Lung (tissue), 16 donors: ENCODE results near the gene OR5AK2. TPM values are rescaled to one million over a fixed set of nuclear protein-coding genes. Genes with fewer than 3 reads are reported as not detected.
"Not testable (repeated sequence)": the region's sequence is repeated elsewhere in the genome, so short reads cannot be mapped to it uniquely, and the experiment has no call there.

ENCODE experiments used
- ATAC-seq: fragments of 200-7000 bp; cut with Tn5 transposase; one replicate; pipeline ENCODE4 v1.9.1; 2020; ENCODE audit warnings: moderate number of reproducible peaks; ENCODE audit not compliant: insufficient read depth, low FRiP score
- DNase-seq, 3 donors: peaks; one replicate each; pipeline ENCODE4 v3.0.0-alpha.2; 2013 to 2017
- H3K27ac ChIP-seq, 2 donors: one replicate each; pipeline ENCODE4 v1.5.1; 2013; ENCODE audit warnings: mild to moderate bottlenecking in 2 of 2, moderate library complexity in 2 of 2, control low read depth in 1 of 2, inconsistent platforms in 1 of 2, low read depth in 1 of 2, low read length in 1 of 2
- H3K27me3 ChIP-seq, 3 donors: one replicate each; pipeline ENCODE4 v1.5.1; 2013; ENCODE audit warnings: low read length in 2 of 3; ENCODE audit not compliant: control insufficient read depth in 3 of 3, insufficient read depth in 3 of 3
- H3K36me3 ChIP-seq, 4 donors: one replicate each; pipeline ENCODE4 v1.5.1; 2013; ENCODE audit warnings: low read length in 4 of 4, mild to moderate bottlenecking in 1 of 4, moderate library complexity in 1 of 4; ENCODE audit not compliant: control insufficient read depth in 4 of 4, insufficient read depth in 4 of 4
- H3K4me1 ChIP-seq, 5 donors: one replicate each; pipeline ENCODE4 v1.5.1; 2013; ENCODE audit warnings: low read length in 5 of 5, mild to moderate bottlenecking in 2 of 5, moderate library complexity in 1 of 5; ENCODE audit not compliant: control insufficient read depth in 5 of 5, insufficient read depth in 5 of 5
- H3K4me3 ChIP-seq: one replicate; pipeline ENCODE4 v1.5.1; 2013; ENCODE audit warnings: mild to moderate bottlenecking, control low read depth, moderate library complexity
- H3K9ac ChIP-seq, 2 donors: one replicate each; pipeline ENCODE4 v1.5.1; 2013; ENCODE audit warnings: low read length in 2 of 2, control low read depth in 1 of 2; ENCODE audit not compliant: insufficient read depth in 1 of 2
- H3K9me3 ChIP-seq, 4 donors: one replicate each; pipeline ENCODE4 v1.5.1; 2013; ENCODE audit warnings: low read length in 3 of 4, mild to moderate bottlenecking in 1 of 4, moderate library complexity in 1 of 4; ENCODE audit not compliant: control insufficient read depth in 4 of 4, insufficient read depth in 3 of 4
- WGBS, 2 donors: extraction: QIAGEN DNeasy Blood & Tissue Kit; methylation state at CpG; one replicate each; pipeline ENCODE4 v1.1.7; 2013; 5-methylcytosine and 5-hydroxymethylcytosine counted together
- long read RNA-seq, 5 donors: transcript quantifications; one replicate each; lab custom pipeline, GENCODE V29; 2026
- polyA plus RNA-seq, 2 donors: library from polyadenylated mRNA; stranded (reverse); fragments of 200-250 nt; gene quantifications; one replicate each; pipeline ENCODE4 v1.2.1, GENCODE V29; 2013
- total RNA-seq, 2 donors: library from RNA; depleted of rRNA in 1 of 2; stranded (reverse); fragments of >200 nt in 1 of 2; gene quantifications; one replicate each; pipeline ENCODE4 v1.2.1, GENCODE V29; 2014 to 2021
- TF ChIP-seq, protein P1 (sequence below): IDR thresholded peaks from 2 replicates; pipeline ENCODE4 v1.5.1; 2012; ENCODE audit warnings: mild to moderate bottlenecking; ENCODE audit errors: control extremely low read depth, extremely low read depth
- donor health status: control.
- donor health status: control.
- donor health status: Bipolar disorder and iron deficiency.
- donor health status: healthy.
- donor health status: DM: yes; HTN: yes; CAD: no.

The OR5AK2 gene, protein sequence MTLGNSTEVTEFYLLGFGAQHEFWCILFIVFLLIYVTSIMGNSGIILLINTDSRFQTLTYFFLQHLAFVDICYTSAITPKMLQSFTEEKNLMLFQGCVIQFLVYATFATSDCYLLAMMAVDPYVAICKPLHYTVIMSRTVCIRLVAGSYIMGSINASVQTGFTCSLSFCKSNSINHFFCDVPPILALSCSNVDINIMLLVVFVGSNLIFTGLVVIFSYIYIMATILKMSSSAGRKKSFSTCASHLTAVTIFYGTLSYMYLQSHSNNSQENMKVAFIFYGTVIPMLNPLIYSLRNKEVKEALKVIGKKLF
- total RNA-seq (not detected), polyA plus RNA-seq (not detected)
- long read RNA-seq, donor 1 = 0 reads
- long read RNA-seq, donor 2 = 0 reads
- long read RNA-seq, donor 3 = 0 reads
- long read RNA-seq, donor 4, partial matches to known transcripts = 0 of 1 reads
- long read RNA-seq, donor 4, other reads (novel, unspliced or antisense) = 0 of 1 reads
- long read RNA-seq, donor 5 = 0 reads

DNA sequence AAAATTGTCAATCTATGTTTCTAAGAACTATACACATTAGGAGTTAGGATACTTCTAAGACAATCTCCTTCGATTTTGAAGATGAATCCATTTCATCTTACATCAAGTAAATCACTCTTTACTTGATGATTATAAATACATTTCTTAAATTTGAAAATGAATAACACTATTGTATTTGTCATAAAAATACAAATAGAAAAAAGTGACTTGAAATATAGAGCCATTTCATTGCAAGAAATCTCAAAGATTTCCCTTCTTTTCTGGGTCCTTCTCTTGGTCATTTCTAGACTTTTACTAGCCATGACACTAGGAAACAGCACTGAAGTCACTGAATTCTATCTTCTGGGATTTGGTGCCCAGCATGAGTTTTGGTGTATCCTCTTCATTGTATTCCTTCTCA is at the start of gene OR5AK2:
Gene OR5AK2 (plus strand): TSS at position 301 of the 400 bp plus-strand sequence. CDS start 0 bp downstream, at position 301.
- no peak for ATAC-seq
- Histone ChIP-seq H3K4me1 (no peaks in the 10 kb centered on the region), H3K36me3 (no peaks in the 10 kb centered on the region), H3K9me3 (peaks cover 0 to 2% (median 0%) of the 10 kb centered on the region in 4 donors), H3K4me3 (no peak within 1 kb of the TSS), H3K9ac (no peak within 1 kb of the TSS), H3K27ac (no peak within 1 kb of the TSS), H3K27me3 (no peaks in the 10 kb centered on the region)
- TF ChIP-seq, protein P1, sequence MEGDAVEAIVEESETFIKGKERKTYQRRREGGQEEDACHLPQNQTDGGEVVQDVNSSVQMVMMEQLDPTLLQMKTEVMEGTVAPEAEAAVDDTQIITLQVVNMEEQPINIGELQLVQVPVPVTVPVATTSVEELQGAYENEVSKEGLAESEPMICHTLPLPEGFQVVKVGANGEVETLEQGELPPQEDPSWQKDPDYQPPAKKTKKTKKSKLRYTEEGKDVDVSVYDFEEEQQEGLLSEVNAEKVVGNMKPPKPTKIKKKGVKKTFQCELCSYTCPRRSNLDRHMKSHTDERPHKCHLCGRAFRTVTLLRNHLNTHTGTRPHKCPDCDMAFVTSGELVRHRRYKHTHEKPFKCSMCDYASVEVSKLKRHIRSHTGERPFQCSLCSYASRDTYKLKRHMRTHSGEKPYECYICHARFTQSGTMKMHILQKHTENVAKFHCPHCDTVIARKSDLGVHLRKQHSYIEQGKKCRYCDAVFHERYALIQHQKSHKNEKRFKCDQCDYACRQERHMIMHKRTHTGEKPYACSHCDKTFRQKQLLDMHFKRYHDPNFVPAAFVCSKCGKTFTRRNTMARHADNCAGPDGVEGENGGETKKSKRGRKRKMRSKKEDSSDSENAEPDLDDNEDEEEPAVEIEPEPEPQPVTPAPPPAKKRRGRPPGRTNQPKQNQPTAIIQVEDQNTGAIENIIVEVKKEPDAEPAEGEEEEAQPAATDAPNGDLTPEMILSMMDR = no peak
- 84 to 87% methylated on average over 1 of the region's 1 CpG for WGBS, 2 donors
- no peak for DNase-seq

DNA sequence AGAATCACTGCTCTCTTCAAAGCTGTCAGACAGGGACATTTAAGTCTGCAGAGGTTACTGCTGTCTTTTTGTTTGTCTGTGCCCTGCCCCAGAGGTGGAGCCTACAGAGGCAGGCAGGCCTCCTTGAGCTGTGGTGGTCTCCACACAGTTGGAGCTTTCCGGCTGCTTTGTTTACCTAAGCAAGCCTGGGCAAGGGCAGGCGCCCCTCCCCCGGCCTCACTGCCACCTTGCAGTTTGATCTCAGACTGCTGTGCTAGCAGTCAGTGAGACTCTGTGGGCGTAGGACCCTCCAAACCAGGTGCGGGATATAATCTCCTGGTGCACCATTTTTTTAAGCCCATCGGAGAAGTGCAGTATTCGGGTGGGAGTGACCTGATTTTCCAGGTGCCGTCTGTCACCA is 43.2 kb upstream of the OR5AK2 start:
- not testable (repeated sequence) for H3K9ac ChIP-seq, H3K4me1 ChIP-seq, ATAC-seq, H3K36me3 ChIP-seq, H3K4me3 ChIP-seq, H3K9me3 ChIP-seq, DNase-seq, H3K27ac ChIP-seq, H3K27me3 ChIP-seq
- 82 to 88% methylated on average over 8 of the region's 8 CpGs for WGBS, 2 donors

DNA sequence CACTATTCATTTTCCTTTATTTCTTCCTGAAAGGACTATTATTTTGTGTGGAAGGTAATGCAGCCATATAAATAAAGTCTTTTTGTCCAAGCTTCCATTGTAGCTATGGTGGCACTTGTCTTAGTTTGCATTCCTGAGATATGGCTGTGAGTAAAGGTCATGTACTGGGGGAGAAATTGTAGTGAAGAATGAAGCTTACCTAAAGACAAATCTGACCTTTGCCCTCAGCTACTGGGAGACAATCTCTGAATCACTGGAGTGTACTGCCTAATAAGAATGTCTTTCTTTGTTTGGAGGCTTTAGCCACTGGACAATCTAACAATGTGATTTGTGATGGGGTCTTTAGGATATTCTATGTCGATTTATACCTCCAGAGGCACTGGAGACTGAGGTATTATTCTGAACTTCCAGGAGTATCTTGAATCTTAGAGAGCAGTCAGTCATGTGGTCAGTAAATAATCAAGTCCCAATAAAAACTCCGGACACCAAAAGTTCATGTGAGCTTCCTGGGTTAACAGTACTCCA is 39.7 kb upstream of the OR5AK2 start:
- Histone ChIP-seq H3K27me3 (no peaks in the 10 kb centered on the region), H3K36me3 (no peaks in the 10 kb centered on the region), H3K4me1 (no peaks in the 10 kb centered on the region), H3K9ac (no peak overlapping the region), H3K9me3 (no peaks in the 10 kb centered on the region), H3K27ac (no peak overlapping the region), H3K4me3 (no peak overlapping the region)
- TF ChIP-seq, protein P1 = no peak
- ATAC-seq (no peak), DNase-seq (no peak)
- 75 to 82% methylated on average over 2 of the region's 2 CpGs for WGBS, 2 donors

DNA sequence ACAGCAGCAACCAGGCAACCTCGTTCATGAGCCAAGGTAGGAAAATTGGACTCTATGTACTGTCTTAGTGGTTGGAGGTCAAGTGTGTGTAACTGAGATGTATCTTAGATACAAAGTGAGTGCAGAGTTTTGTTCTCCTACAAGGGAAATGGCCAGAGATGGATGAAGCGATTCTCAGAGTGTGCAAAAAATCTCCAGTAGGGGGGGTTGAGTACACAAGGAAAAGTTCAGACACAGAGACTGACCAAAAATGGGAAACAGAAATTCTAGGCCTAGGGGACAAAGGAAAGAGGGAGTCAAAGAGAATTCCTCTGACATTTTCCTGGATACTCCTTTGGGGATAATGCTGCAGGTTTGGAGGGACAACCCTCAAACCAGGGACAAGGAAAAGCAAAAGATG is 38.2 kb upstream of the OR5AK2 start:
- Histone ChIP-seq H3K9ac (no peak overlapping the region), H3K36me3 (no peaks in the 10 kb centered on the region), H3K4me3 (no peak overlapping the region), H3K27ac (no peak overlapping the region), H3K27me3 (no peaks in the 10 kb centered on the region), H3K9me3 (peaks cover 0 to 3% (median 0%) of the 10 kb centered on the region in 4 donors), H3K4me1 (no peaks in the 10 kb centered on the region)
- no peak for ATAC-seq
- 80 to 92% methylated on average over 2 of the region's 2 CpGs for WGBS, 2 donors
- no peak for DNase-seq
- TF ChIP-seq, protein P1 = no peak

DNA sequence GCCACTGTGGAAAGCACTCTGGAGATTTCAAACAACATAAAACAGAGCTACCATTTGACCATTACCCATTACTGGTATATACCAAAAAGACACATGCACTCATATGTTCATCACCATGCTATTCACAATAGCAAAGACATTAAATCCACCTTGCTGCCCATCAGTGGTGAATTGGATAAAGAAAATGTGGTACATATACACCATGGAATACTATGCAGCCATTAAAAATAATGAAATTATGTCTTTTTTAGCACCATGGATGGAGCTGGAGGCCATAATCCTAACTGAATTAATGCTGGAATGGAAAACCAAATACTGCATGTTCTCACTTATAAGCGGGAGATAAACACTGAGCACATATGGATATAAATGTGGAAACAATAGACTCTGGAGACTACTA is 34.8 kb upstream of the OR5AK2 start:
- H3K9me3 ChIP-seq, H3K27ac ChIP-seq, ATAC-seq, H3K36me3 ChIP-seq, H3K4me3 ChIP-seq, DNase-seq, H3K27me3 ChIP-seq, H3K4me1 ChIP-seq, H3K9ac ChIP-seq: not testable (repeated sequence)
- WGBS, 2 donors = 96 to 100% methylated on average over 1 of the region's 1 CpG
